ENCODE results near the gene TUBB.
A peak's percentile ranks its signal among the peaks of the same experiment; 100 is the strongest.

- TF ChIP-seq POLR2A (IDR thresholded peaks at IDR 0.05; ENCODE audit: low read depth, low read length): peak; percentile 95
- no peak for TF ChIP-seq CTCF (conservative IDR thresholded peaks at IDR 0.05; ENCODE audit: low read depth, low read length)
- peak; percentile 32; the same call in 1 of the 2 replicates for TF ChIP-seq BHLHE40 (IDR thresholded peaks at IDR 0.05; ENCODE audit: low read depth, low read length)
- peak; percentile 66 for TF ChIP-seq CEBPB (IDR thresholded peaks at IDR 0.05; ENCODE audit: low read depth, low read length)
- TF ChIP-seq USF2 (IDR thresholded peaks at IDR 0.05; ENCODE audit: low read depth, low read length): peak; percentile 77
- peak; percentile 75; the same call in 1 of the 2 replicates for TF ChIP-seq MXI1 (IDR thresholded peaks at IDR 0.05; ENCODE audit: borderline replicate concordance, low read depth, low read length)
- TF ChIP-seq RAD21 (IDR thresholded peaks at IDR 0.05; ENCODE audit: low read length): no peak
- TF ChIP-seq RCOR1 (IDR thresholded peaks at IDR 0.05; ENCODE audit: insufficient replicate concordance, low read length): no peak
Measured at GRCh38 chr6:30719791-30720737, at the start of gene TUBB.
